Measurements from ENCODE around the gene DOP1B.

GRCh38 chr21:36120304-36120888 is 36.2 kb upstream of the DOP1B start:
- TF ChIP-seq, protein P1, sequence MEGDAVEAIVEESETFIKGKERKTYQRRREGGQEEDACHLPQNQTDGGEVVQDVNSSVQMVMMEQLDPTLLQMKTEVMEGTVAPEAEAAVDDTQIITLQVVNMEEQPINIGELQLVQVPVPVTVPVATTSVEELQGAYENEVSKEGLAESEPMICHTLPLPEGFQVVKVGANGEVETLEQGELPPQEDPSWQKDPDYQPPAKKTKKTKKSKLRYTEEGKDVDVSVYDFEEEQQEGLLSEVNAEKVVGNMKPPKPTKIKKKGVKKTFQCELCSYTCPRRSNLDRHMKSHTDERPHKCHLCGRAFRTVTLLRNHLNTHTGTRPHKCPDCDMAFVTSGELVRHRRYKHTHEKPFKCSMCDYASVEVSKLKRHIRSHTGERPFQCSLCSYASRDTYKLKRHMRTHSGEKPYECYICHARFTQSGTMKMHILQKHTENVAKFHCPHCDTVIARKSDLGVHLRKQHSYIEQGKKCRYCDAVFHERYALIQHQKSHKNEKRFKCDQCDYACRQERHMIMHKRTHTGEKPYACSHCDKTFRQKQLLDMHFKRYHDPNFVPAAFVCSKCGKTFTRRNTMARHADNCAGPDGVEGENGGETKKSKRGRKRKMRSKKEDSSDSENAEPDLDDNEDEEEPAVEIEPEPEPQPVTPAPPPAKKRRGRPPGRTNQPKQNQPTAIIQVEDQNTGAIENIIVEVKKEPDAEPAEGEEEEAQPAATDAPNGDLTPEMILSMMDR (IDR thresholded peaks at IDR 0.05), result no peak
- no peak for TF ChIP-seq POLR2A (IDR thresholded peaks at IDR 0.05)

Data from adrenal gland (tissue), 5 donors.